Kidney glomerular epithelial cell (primary cell): ENCODE results near the gene NBAS.
A peak's percentile ranks its signal among the peaks of the same experiment; 100 is the strongest.

ENCODE experiments used
- DNase-seq: peaks from one replicate; lab custom pipeline; 2025; lab: John Stamatoyannopoulos, UW

Gene NBAS

GRCh38 chr2:15166878-15167277 is 394.3 kb downstream of the NBAS start:
- no peak for DNase-seq

- DNase-seq = no peak
These were observed 397.8 kb downstream of the NBAS start for GRCh38 chr2:15163326-15163725.

GRCh38 chr2:15162620-15163019 is 398.5 kb downstream of the NBAS start:
- DNase-seq = no peak

GRCh38 chr2:15160201-15160991 is 400.7 kb downstream of the NBAS start:
- DNase-seq = no peak

- peak; percentile 32 for DNase-seq
These were observed 401.4 kb downstream of the NBAS start for GRCh38 chr2:15159751-15160177.

- DNase-seq = no peak
These were observed 401.9 kb downstream of the NBAS start for GRCh38 chr2:15159206-15159605.

- DNase-seq = no peak
These were observed 402.6 kb downstream of the NBAS start for GRCh38 chr2:15158532-15158931.

GRCh38 chr2:15158100-15158499 is 403.0 kb downstream of the NBAS start:
- no peak for DNase-seq

- no peak for DNase-seq
These were observed 405.1 kb downstream of the NBAS start for GRCh38 chr2:15155959-15156574.

GRCh38 chr2:15154297-15154696 is 406.8 kb downstream of the NBAS start:
- peak; percentile 52 for DNase-seq

GRCh38 chr2:15152382-15152781 is 408.8 kb downstream of the NBAS start:
- DNase-seq = no peak

- no peak for DNase-seq
These were observed 412.1 kb downstream of the NBAS start for GRCh38 chr2:15149063-15149462.

- no peak for DNase-seq
These were observed 413.5 kb downstream of the NBAS start for GRCh38 chr2:15147591-15147990.

- DNase-seq = no peak
These were observed 414.2 kb downstream of the NBAS start for GRCh38 chr2:15146960-15147359.

- no peak for DNase-seq
These were observed 415.2 kb downstream of the NBAS start for GRCh38 chr2:15145919-15146318.

- no peak for DNase-seq
These were observed 415.9 kb downstream of the NBAS start for GRCh38 chr2:15145046-15145817.

- no peak for DNase-seq
These were observed 419.0 kb downstream of the NBAS start for GRCh38 chr2:15142069-15142689.

GRCh38 chr2:15141211-15141610 is 419.9 kb downstream of the NBAS start:
- DNase-seq = no peak

- no peak for DNase-seq
These were observed 424.5 kb downstream of the NBAS start for GRCh38 chr2:15136639-15137038.

GRCh38 chr2:15134957-15135356 is 426.2 kb downstream of the NBAS start:
- no peak for DNase-seq

- DNase-seq = no peak
These were observed 427.7 kb downstream of the NBAS start for GRCh38 chr2:15133461-15133860.

- DNase-seq = no peak
These were observed 432.3 kb downstream of the NBAS start for GRCh38 chr2:15128846-15129245.
